Tibial nerve (tissue), 4 donors: ENCODE data around the gene PTGDR2. TPM values are rescaled to one million over a fixed set of nuclear protein-coding genes. Genes with fewer than 3 reads are reported as not detected.

Source experiments
- DNase-seq, 2 donors: peaks; one replicate each; pipeline ENCODE4 v3.0.0-alpha.2; 2019; ENCODE audit warnings: low spot score in 2 of 2
- H3K27ac ChIP-seq, 4 donors: fragments of 200-600 bp; sonication (generic) in 3 of 4; one replicate each; pipeline ENCODE4 v1.5.1; 2017 to 2019; ENCODE audit warnings: mild to moderate bottlenecking in 1 of 4
- H3K27me3 ChIP-seq, 2 donors: fragments of 200-600 bp; sonication (generic) in 1 of 2; one replicate each; pipeline versions ENCODE4 v1.5.1 to v1.6.0; 2017 to 2019
- H3K36me3 ChIP-seq, 3 donors: fragments of 200-600 bp; sonication (generic); one replicate each; pipeline ENCODE4 v1.5.1; 2018 to 2019
- H3K4me1 ChIP-seq, 4 donors: fragments of 200-600 bp; sonication (generic) in 3 of 4; one replicate each; pipeline ENCODE4 v1.5.1; 2017 to 2019
- H3K4me3 ChIP-seq, 4 donors: fragments of 200-600 bp; sonication (generic) in 3 of 4; one replicate each; pipeline ENCODE4 v1.5.1; 2017 to 2019; ENCODE audit warnings: mild to moderate bottlenecking in 1 of 4, moderate library complexity in 1 of 4
- H3K9me3 ChIP-seq, 4 donors: fragments of 200-600 bp; sonication (generic) in 3 of 4; one replicate each; pipeline ENCODE4 v1.5.1; 2017 to 2019
- EP300 ChIP-seq, 2 donors: sonication (generic); formaldehyde crosslinking; IDR thresholded peaks; one replicate each; pipeline ENCODE4 v1.6.1; 2017; ENCODE audit warnings: antibody characterized with exemption in 2 of 2, mild to moderate bottlenecking in 1 of 2
- POLR2A ChIP-seq, 2 donors: fragments of 450-650 bp; IDR thresholded peaks; one replicate each; pipeline ENCODE4 v1.6.1; 2017; ENCODE audit warnings: antibody characterized with exemption in 2 of 2, mild to moderate bottlenecking in 2 of 2, moderate library complexity in 2 of 2
- WGBS, 2 donors: methylation state at CpG; one replicate each; pipeline ENCODE4 v1.1.5; 2018; 5-methylcytosine and 5-hydroxymethylcytosine counted together
- total RNA-seq, 4 donors: library from RNA; depleted of rRNA; stranded (reverse); fragments of >200 nt; gene quantifications; one replicate each; pipeline ENCODE4 v1.1.0, GENCODE V29; 2016
- TF ChIP-seq, protein P1 (sequence below), 5 experiments: fragments of 200-600 bp in 3 of 5; fragments of 450-650 bp in 2 of 5; sonication (generic) in 3 of 5; IDR thresholded peaks; one replicate each; pipeline ENCODE4 v1.5.1; 2016 to 2019; ENCODE audit warnings: antibody characterized with exemption in 5 of 5, mild to moderate bottlenecking in 3 of 5, moderate library complexity in 2 of 5

The PTGDR2 gene
- 1 to 10 TPM in 1 of 4 donors, under 1 TPM in 3; 0.20 to 2.4 (median 0.46) TPM for total RNA-seq

DNA sequence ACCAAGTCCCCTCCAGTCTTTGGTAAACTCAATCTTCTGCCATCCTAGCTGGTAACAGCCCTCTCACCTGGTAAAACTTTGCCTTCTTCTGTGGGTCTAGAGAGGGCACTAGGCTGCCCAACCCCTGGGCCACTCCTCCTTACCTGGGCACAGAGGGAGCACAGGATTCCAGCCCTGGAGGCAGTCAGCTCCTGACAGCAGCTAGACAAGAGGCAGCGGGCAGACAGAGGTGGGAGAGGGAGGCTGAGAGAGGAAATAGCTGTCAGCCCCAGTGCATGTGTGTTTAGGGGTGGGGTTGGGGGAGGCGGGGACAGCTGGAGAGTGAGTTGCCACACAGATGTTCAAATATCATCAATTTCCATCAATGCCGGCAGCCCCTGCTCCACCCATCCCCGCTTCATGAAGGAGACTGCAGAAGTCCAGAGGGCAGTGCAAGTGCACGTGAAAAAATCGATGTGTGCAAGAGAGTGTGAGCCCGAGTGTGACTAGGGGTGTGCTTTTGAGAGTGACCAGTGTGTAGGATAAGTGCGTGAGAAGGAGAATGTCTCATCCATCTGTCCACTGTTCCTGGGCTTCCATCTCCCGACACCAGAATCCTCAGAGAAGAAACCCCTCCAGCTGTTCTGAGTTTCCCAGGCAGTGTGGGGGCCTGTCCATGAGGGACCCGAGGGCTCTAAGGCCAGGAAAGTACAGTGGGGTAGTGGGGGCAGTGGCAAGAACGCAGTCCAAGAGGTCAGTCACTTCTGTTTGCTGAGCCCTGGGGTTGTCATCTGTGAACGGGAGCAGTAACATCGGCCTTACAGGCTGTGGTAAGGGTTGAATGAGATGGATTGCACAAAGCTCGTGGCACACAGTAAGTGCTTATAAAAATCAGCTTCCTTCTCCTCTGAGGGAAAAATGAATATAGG is at the start of gene PTGDR2:
Gene PTGDR2 (minus strand): TSS at position 225 of the 908 bp plus-strand sequence. CDS start 2,228 bp downstream, outside the sequence.
- Histone ChIP-seq H3K4me1 (no peaks in the 10 kb centered on the region), H3K9me3 (no peaks in the 10 kb centered on the region), H3K36me3 (peaks cover 0 to 29% (median 3%) of the 10 kb centered on the region in 3 donors), H3K27me3 (no peaks in the 10 kb centered on the region), H3K27ac (no peak within 1 kb of the TSS), H3K4me3 (no peak within 1 kb of the TSS)
- WGBS, 2 donors, result 60 to 62% methylated on average over 14 of the region's 14 CpGs
- DNase-seq, result no peak
- TF ChIP-seq, protein P1, sequence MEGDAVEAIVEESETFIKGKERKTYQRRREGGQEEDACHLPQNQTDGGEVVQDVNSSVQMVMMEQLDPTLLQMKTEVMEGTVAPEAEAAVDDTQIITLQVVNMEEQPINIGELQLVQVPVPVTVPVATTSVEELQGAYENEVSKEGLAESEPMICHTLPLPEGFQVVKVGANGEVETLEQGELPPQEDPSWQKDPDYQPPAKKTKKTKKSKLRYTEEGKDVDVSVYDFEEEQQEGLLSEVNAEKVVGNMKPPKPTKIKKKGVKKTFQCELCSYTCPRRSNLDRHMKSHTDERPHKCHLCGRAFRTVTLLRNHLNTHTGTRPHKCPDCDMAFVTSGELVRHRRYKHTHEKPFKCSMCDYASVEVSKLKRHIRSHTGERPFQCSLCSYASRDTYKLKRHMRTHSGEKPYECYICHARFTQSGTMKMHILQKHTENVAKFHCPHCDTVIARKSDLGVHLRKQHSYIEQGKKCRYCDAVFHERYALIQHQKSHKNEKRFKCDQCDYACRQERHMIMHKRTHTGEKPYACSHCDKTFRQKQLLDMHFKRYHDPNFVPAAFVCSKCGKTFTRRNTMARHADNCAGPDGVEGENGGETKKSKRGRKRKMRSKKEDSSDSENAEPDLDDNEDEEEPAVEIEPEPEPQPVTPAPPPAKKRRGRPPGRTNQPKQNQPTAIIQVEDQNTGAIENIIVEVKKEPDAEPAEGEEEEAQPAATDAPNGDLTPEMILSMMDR (IDR thresholded peaks at IDR 0.05), result no peak
- TF ChIP-seq POLR2A (IDR thresholded peaks at IDR 0.05) (no peak), EP300 (IDR thresholded peaks at IDR 0.05) (no peak)

DNA sequence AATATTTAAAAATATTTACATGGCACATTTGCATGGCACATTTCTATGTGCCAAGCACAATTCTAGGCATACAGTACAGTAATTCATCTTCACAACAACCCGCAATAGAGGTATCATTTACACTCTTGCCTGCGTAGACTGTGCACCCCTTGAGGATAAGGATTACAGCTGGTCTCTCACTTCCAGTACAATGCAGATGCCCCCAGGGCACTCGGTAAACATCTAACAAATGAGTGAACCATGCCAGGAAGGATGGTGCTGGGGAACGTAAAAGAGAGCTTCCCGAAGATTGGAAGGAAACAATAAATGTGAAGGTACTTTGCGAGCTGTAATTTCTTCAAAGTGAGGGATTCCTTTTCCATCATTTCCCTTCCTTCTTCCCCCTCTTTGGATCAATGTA is 49.3 kb upstream of the PTGDR2 start:
- Histone ChIP-seq H3K27ac (peak overlapping the region in 2 of 4 donors; percentile 92 to 94), H3K27me3 (no peaks in the 10 kb centered on the region), H3K4me1 (peaks cover 6 to 39% (median 20%) of the 10 kb centered on the region in 4 donors), H3K9me3 (no peaks in the 10 kb centered on the region), H3K36me3 (peaks cover 0 to 40% (median 8%) of the 10 kb centered on the region in 3 donors), H3K4me3 (peak overlapping the region in 2 of 4 donors; percentile 82 to 93)
- WGBS, 2 donors, result 39 to 43% methylated on average over 6 of the region's 6 CpGs
- no peak for DNase-seq
- TF ChIP-seq EP300 (IDR thresholded peaks at IDR 0.05) (no peak), POLR2A (IDR thresholded peaks at IDR 0.05) (no peak)
- TF ChIP-seq, protein P1 (IDR thresholded peaks at IDR 0.05), result no peak

DNA sequence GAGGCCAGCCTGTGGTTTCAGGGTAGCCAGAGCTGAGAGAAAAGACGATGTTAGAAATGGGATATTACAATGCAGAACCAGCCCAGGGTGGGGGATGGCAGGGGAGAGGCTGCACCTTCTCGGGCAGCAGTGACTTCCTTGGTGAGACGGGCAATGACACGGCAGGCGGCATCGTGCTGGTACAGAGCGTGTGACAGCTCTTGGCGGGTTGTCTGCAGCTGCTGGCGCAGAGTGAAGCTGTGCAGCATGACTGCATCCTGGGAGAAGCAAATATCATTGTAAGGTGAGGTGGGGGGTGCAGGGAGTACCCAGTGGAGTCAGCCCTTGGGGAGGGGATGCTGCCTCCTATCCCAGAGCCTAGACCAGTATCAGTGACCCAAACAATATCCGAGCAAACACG is 46.9 kb upstream of the PTGDR2 start:
- H3K9me3 ChIP-seq, result no peaks in the 10 kb centered on the region
- TF ChIP-seq POLR2A (IDR thresholded peaks at IDR 0.05), result no peak
- TF ChIP-seq, protein P1 (IDR thresholded peaks at IDR 0.05), result no peak
- TF ChIP-seq EP300 (IDR thresholded peaks at IDR 0.05), result no peak
- WGBS, 2 donors, result 87 to 92% methylated on average over 9 to 11 of the region's 11 CpGs
- H3K27me3 ChIP-seq, result no peaks in the 10 kb centered on the region
- peaks cover 2 to 64% (median 22%) of the 10 kb centered on the region in 3 donors for H3K36me3 ChIP-seq
- no peak for DNase-seq
- H3K27ac ChIP-seq, result no peak overlapping the region
- H3K4me3 ChIP-seq, result no peak overlapping the region
- H3K4me1 ChIP-seq, result peaks cover 6 to 36% (median 20%) of the 10 kb centered on the region in 4 donors

DNA sequence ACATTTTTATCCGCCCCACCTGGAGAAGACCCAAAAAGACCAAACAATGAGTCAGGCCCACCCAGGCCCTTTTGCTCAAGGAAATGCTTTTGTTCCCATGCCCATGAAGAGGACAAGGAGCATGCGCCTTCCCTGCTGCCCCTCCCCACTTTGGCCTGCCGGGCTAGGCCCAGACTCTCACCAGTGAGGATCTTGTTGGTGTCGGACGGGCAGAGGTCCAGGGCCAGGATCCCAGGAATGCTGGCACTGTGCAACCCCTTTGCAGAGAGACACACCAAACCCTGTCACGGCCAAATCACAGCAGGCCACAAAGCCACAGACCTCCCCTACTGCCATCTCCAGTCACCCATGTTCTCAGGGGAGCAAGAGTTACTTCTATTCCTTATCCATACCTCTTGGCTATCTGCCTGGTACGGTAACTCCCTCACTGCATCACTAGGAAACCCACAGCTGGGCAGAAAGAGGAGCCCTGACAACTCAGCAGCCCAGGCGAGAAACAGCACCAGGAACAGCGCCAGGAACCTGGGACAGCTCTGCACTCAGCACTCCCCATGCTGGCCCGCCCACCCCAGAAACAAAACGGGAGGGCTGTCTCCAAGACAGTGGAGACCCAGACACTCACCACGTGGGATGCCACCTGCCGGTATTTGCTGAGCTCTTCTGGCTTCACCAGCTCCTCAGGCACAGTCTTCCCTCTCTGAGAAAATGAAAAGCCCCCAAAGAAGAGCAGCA is 45.1 kb upstream of the PTGDR2 start:
- DNase-seq, result no peak
- TF ChIP-seq EP300 (IDR thresholded peaks at IDR 0.05) (no peak), POLR2A (IDR thresholded peaks at IDR 0.05) (no peak)
- TF ChIP-seq, protein P1 (IDR thresholded peaks at IDR 0.05), result no peak
- H3K36me3 ChIP-seq, result peaks cover 5 to 82% (median 35%) of the 10 kb centered on the region in 3 donors

More for the DNA sequence above, 45.1 kb upstream of the PTGDR2 start:
- Histone ChIP-seq H3K4me3 (no peak overlapping the region), H3K4me1 (peaks cover 6 to 27% (median 15%) of the 10 kb centered on the region in 4 donors), H3K27me3 (no peaks in the 10 kb centered on the region), H3K9me3 (no peaks in the 10 kb centered on the region), H3K27ac (no peak overlapping the region)
- 80 to 82% methylated on average over 13 of the region's 13 CpGs for WGBS, 2 donors
